K562 (cell line): ENCODE results near the gene DOCK8. TPM values are rescaled to one million over a fixed set of nuclear protein-coding genes. Genes with fewer than 3 reads are reported as not detected.

Source experiments
- ATF4 ChIP-seq: fragments of 450-650 bp; formaldehyde crosslinking; IDR thresholded peaks from 2 replicates; pipeline ENCODE4 v1.4.0; 2022; ENCODE audit warnings: mild to moderate bottlenecking, moderate library complexity
- EP400 ChIP-seq: fragments of 450-650 bp; IDR thresholded peaks from 2 replicates; pipeline ENCODE4 v1.6.1; 2017; ENCODE audit warnings: antibody characterized with exemption, mild to moderate bottlenecking, moderate library complexity
- GABPB2 ChIP-seq: fragments of 250-450 bp; sonication (Bioruptor Pico); conservative IDR thresholded peaks from 2 replicates; pipeline ENCODE4 v1.5.1; 2021; ENCODE audit warnings: mild to moderate bottlenecking
- HDAC2 ChIP-seq: fragments of 450-650 bp; IDR thresholded peaks from 2 replicates; pipeline ENCODE4 v1.6.1; 2016; ENCODE audit warnings: mild to moderate bottlenecking
- IRF2 ChIP-seq: sonication (generic); formaldehyde crosslinking; IDR thresholded peaks from 2 replicates; pipeline ENCODE4 v1.8.1; 2022; ENCODE audit warnings: mild to moderate bottlenecking, missing genetic modification reagents
- PHF8 ChIP-seq: fragments of 200-600 bp; sonication (generic); IDR thresholded peaks from 2 replicates; pipeline ENCODE4 v1.6.1; 2012; ENCODE audit warnings: mixed run types, mild to moderate bottlenecking, inconsistent platforms, low read length, moderate library complexity, borderline replicate concordance
- POLR2H ChIP-seq: IDR thresholded peaks from 2 replicates; pipeline ENCODE4 v1.6.1; 2016; ENCODE audit warnings: missing genetic modification characterization, low read depth, mild to moderate bottlenecking, control low read depth, missing compliant biosample characterization, moderate library complexity
- RFX1 ChIP-seq: fragments of 450-650 bp; IDR thresholded peaks from 2 replicates; pipeline ENCODE4 v1.6.1; 2016; ENCODE audit warnings: mild to moderate bottlenecking, moderate library complexity
- RFX7 ChIP-seq: fragments of 250-450 bp; sonication (Bioruptor Pico); IDR thresholded peaks from 2 replicates; pipeline ENCODE4 v1.5.1; 2021; ENCODE audit warnings: mild to moderate bottlenecking
- SNAPC5 ChIP-seq: fragments of 250-450 bp; sonication (Bioruptor Pico); IDR thresholded peaks from 2 replicates; pipeline ENCODE4 v1.8.0; 2021; ENCODE audit warnings: moderate library complexity, mild to moderate bottlenecking, inconsistent platforms
- TSC22D4 ChIP-seq: fragments of 450-650 bp; IDR thresholded peaks from 2 replicates; pipeline ENCODE4 v1.6.1; 2016; ENCODE audit warnings: missing genetic modification characterization, missing biosample characterization, control low read depth
- XRCC3 ChIP-seq: fragments of 450-650 bp; IDR thresholded peaks from 2 replicates; pipeline ENCODE4 v1.6.1; 2017; ENCODE audit warnings: mild to moderate bottlenecking, moderate library complexity
- ZBTB40 ChIP-seq, 2 experiments: fragments of 450-650 bp in 1 of 2; sonication (generic) in 1 of 2; formaldehyde crosslinking in 1 of 2; IDR thresholded peaks; 2 replicates each; pipeline versions ENCODE4 v1.7.1 to v1.9.0; 2016 to 2022; ENCODE audit warnings: inconsistent platforms in 1 of 2, mild to moderate bottlenecking in 1 of 2, missing genetic modification reagents in 1 of 2
- ZKSCAN8 ChIP-seq: fragments of 200-800 bp; sonication (Bioruptor generic); IDR thresholded peaks from 2 replicates; pipeline ENCODE4 v1.6.1; 2016; ENCODE audit warnings: missing genetic modification characterization, missing compliant biosample characterization
- ZNF232 ChIP-seq: sonication (generic); formaldehyde crosslinking; IDR thresholded peaks from 2 replicates; pipeline ENCODE4 v1.8.0; 2022; ENCODE audit warnings: mild to moderate bottlenecking, missing genetic modification reagents
- ZNF253 ChIP-seq: fragments of 250-450 bp; sonication (Bioruptor Pico); conservative IDR thresholded peaks from 2 replicates; pipeline ENCODE4 v1.6.1; 2021; ENCODE audit warnings: mild to moderate bottlenecking
- ZNF436 ChIP-seq: fragments of 250-450, 450-650 bp; sonication (Bioruptor Pico); formaldehyde crosslinking; IDR thresholded peaks from 2 replicates; pipeline ENCODE4 v1.7.0; 2020; ENCODE audit warnings: mild to moderate bottlenecking
- ZNF717 ChIP-seq: fragments of 250-450 bp; sonication (Bioruptor Pico); IDR thresholded peaks from 2 replicates; pipeline ENCODE4 v1.5.0; 2021
- polyA plus RNA-seq, 8 experiments: library from polyadenylated mRNA; depleted of rRNA in 4 of 8; stranded (reverse) in 5 of 8; unstranded in 3 of 8; fragments of >200 nt; fragmentation: Nextera tagmentation in 2 of 8; fragmentation: Illumina TruSeq in 1 of 8; extraction: Ambion mirVana in 2 of 8; extraction: Trizol in 1 of 8; gene quantifications; 2 replicates each; pipeline versions ENCODE4 v1.2.1 to v1.2.3, GENCODE V29; 2011 to 2014; ENCODE audit warnings: inconsistent platforms in 1 of 8, missing spikeins in 1 of 8
- total RNA-seq, 7 experiments: library from RNA; depleted of rRNA in 6 of 7; stranded (reverse); fragments of >200 nt in 6 of 7; fragmentation: Illumina TruSeq in 2 of 7; extraction: Trizol in 2 of 7; gene quantifications; 2 replicates each; pipeline versions ENCODE4 v1.2.1 to v1.2.3, GENCODE V29; 2011 to 2021; ENCODE audit warnings: low replicate concordance in 1 of 7

DOCK8 gene
- total and polyA plus RNA-seq, 9 of the 15 experiments (the other 6 are each of a cell fraction or from before 2014, with no cell fraction given) = 14.4 to 53.8 (median 25.1) TPM

GRCh38 chr9:251398-251797, 36.7 kb downstream of the DOCK8 start (continued):
- TF ChIP-seq ZBTB40 (IDR thresholded peaks at IDR 0.05) (peak; percentile 58; the same call in 1 of the 2 replicates), ZBTB40 (CRISPR knock-in tag; IDR thresholded peaks at IDR 0.05) (no peak), SNAPC5 (no peak), POLR2H (no peak; the same call in 1 of the 2 replicates), ATF4 (CRISPR knock-in tag) (peak; percentile 61; the same call in 1 of the 2 replicates), XRCC3 (no peak), RFX1 (no peak), IRF2 (CRISPR knock-in tag) (no peak), ZNF436 (CRISPR knock-in tag) (no peak), ZNF253 (CRISPR knock-in tag) (no peak), GABPB2 (no peak), ZNF232 (CRISPR knock-in tag) (no peak), RFX7 (CRISPR knock-in tag) (no peak), TSC22D4 (tag) (no peak), ZNF717 (CRISPR knock-in tag) (no peak), PHF8 (no peak), ZKSCAN8 (CRISPR knock-in tag) (peak; percentile 39; the same call in 1 of the 2 replicates), EP400 (peak; percentile 41; the same call in 1 of the 2 replicates), HDAC2 (no peak; the same call in 1 of the 2 replicates)
